IMR-90 (cell line): ENCODE measurements around the gene ASGR2. TPM values are rescaled to one million over a fixed set of nuclear protein-coding genes. Genes with fewer than 3 reads are reported as not detected.

ENCODE experiments used
- ATAC-seq: fragments of 200-7000 bp; cut with Tn5 transposase; 2 replicates; pipeline ENCODE4 v1.9.1; 2020; ENCODE audit warnings: low read depth, mild to moderate bottlenecking, moderate library complexity
- BruUV-seq: library from RNA; stranded (reverse); fragments of 400-500 nt; replicated peaks from 2 replicates; lab custom pipeline; 2021; lab: Mats Ljungman, UMichigan
- CTCF ChIA-PET: fragments of 300-600 bp; formaldehyde crosslinking; extraction: SDS; loops from one replicate; lab custom pipeline; 2021; ENCODE audit warnings: antibody characterized with exemption; lab: Yijun Ruan, JAX
- POLR2A ChIA-PET: fragments of 300-600 bp; sonication (Branson Sonifier 250); formaldehyde crosslinking; loops from one replicate; lab custom pipeline; 2022; ENCODE audit warnings: antibody characterized with exemption; ENCODE audit not compliant: unreplicated experiment; lab: Charles Lee
- DNase-seq: peaks from one replicate; pipeline ENCODE4 v3.0.0; 2013
- H2AFZ ChIP-seq: replicated peaks from 2 replicates; pipeline ENCODE3; 2013; ENCODE audit warnings: low read length, mild to moderate bottlenecking; ENCODE audit not compliant: poor library complexity
- H2AK5ac ChIP-seq: 2 replicates; pipeline ENCODE4 v1.6.1; 2013; ENCODE audit warnings: low read depth, low read length, inconsistent platforms
- H2AK9ac ChIP-seq: replicated peaks from 2 replicates; pipeline ENCODE3; 2013; ENCODE audit warnings: mild to moderate bottlenecking, low read depth, low read length, moderate library complexity; ENCODE audit not compliant: poor library complexity
- H2BK120ac ChIP-seq: 2 replicates; pipeline ENCODE4 v1.6.1; 2013; ENCODE audit warnings: low read depth, low read length, inconsistent platforms
- H2BK15ac ChIP-seq: 3 replicates; pipeline ENCODE4 v1.6.1; 2013; ENCODE audit warnings: low read depth, low read length, inconsistent platforms
- H2BK20ac ChIP-seq: 2 replicates; pipeline ENCODE4 v1.6.1; 2013; ENCODE audit warnings: low read depth, mild to moderate bottlenecking, inconsistent platforms, low read length, moderate library complexity
- H2BK5ac ChIP-seq: 2 replicates; pipeline ENCODE4 v1.6.1; 2013; ENCODE audit warnings: mild to moderate bottlenecking, low read depth, low read length, inconsistent platforms; ENCODE audit not compliant: poor library complexity, severe bottlenecking
- H3K14ac ChIP-seq: replicated peaks from 2 replicates; pipeline ENCODE4 v1.6.1; 2013; ENCODE audit warnings: low read depth, low read length, inconsistent platforms
- H3K18ac ChIP-seq: 2 replicates; pipeline ENCODE4 v1.6.1; 2013; ENCODE audit warnings: low read depth, low read length, control low read depth
- H3K23ac ChIP-seq: 2 replicates; pipeline ENCODE4 v1.6.1; 2013; ENCODE audit warnings: low read depth, low read length, inconsistent platforms
- H3K27ac ChIP-seq: 2 replicates; pipeline ENCODE4 v1.5.1; 2013; ENCODE audit warnings: mild to moderate bottlenecking, control low read depth, low read length; ENCODE audit not compliant: insufficient read depth
- H3K27me3 ChIP-seq: 2 replicates; pipeline ENCODE4 v1.6.1; 2013; ENCODE audit warnings: low read length; ENCODE audit not compliant: control insufficient read depth, insufficient read depth
- H3K36me3 ChIP-seq: 2 replicates; pipeline ENCODE4 v1.6.1; 2013; ENCODE audit warnings: low read length, mixed read lengths; ENCODE audit not compliant: control insufficient read depth, insufficient read depth
- H3K4ac ChIP-seq: 2 replicates; pipeline ENCODE4 v1.6.1; 2013; ENCODE audit warnings: low read depth, low read length, inconsistent platforms
- H3K4me1 ChIP-seq: 2 replicates; pipeline ENCODE4 v1.6.1; 2013; ENCODE audit warnings: low read length, mixed read lengths; ENCODE audit not compliant: control insufficient read depth, insufficient read depth
- H3K4me2 ChIP-seq: 2 replicates; pipeline ENCODE4 v1.6.1; 2013; ENCODE audit warnings: low read depth, mild to moderate bottlenecking, control low read depth, low read length, moderate library complexity
- H3K4me3 ChIP-seq: 2 replicates; pipeline ENCODE4 v1.5.1; 2013; ENCODE audit warnings: low read depth, mild to moderate bottlenecking, control low read depth, low read length, moderate library complexity; ENCODE audit not compliant: insufficient read depth
- H3K56ac ChIP-seq: 2 replicates; pipeline ENCODE4 v1.6.1; 2013; ENCODE audit warnings: low read length, inconsistent platforms; ENCODE audit not compliant: insufficient read depth; ENCODE audit errors: extremely low read depth
- H3K79me1 ChIP-seq, 2 experiments: 2 replicates each; pipeline ENCODE4 v1.6.1; 2013; ENCODE audit warnings: low read length in 2 of 2, inconsistent platforms in 1 of 2, low read depth in 1 of 2
- H3K9ac ChIP-seq: 2 replicates; pipeline ENCODE4 v1.6.1; 2013; ENCODE audit warnings: low read depth, low read length, control low read depth
- H3K9me1 ChIP-seq: 2 replicates; pipeline ENCODE4 v1.6.1; 2013; ENCODE audit warnings: low read length, inconsistent platforms; ENCODE audit not compliant: insufficient read depth
- H3K9me3 ChIP-seq: 2 replicates; pipeline ENCODE4 v1.6.1; 2013; ENCODE audit warnings: low read length; ENCODE audit not compliant: control insufficient read depth, insufficient read depth
- H4K20me1 ChIP-seq: 2 replicates; pipeline ENCODE4 v1.6.1; 2013; ENCODE audit warnings: low read length, inconsistent platforms; ENCODE audit not compliant: insufficient read depth
- H4K5ac ChIP-seq: 2 replicates; pipeline ENCODE4 v1.6.1; 2013; ENCODE audit warnings: mild to moderate bottlenecking, low read depth, low read length, control low read depth
- H4K8ac ChIP-seq, 2 experiments: 2 replicates each; pipeline ENCODE4 v1.6.1; 2013; ENCODE audit warnings: low read depth in 2 of 2, low read length in 2 of 2, control low read depth in 1 of 2, inconsistent platforms in 1 of 2
- H4K91ac ChIP-seq: 2 replicates; pipeline ENCODE4 v1.6.1; 2013; ENCODE audit warnings: low read depth, low read length, inconsistent platforms; ENCODE audit not compliant: insufficient read depth
- ELK1 ChIP-seq: fragments of 150-350 bp; IDR thresholded peaks from 2 replicates; pipeline ENCODE4 v1.6.1; 2016; ENCODE audit warnings: low read depth, mild to moderate bottlenecking, low read length, moderate library complexity, borderline replicate concordance
- WGBS, 2 experiments: methylation state at CpG; one replicate each; pipeline versions ENCODE4 v1.1.5 to v1.1.7; 2013; ENCODE audit warnings: missing lambda C conversion rate in 2 of 2; ENCODE audit not compliant: insufficient read length in 1 of 2; ENCODE audit errors: extremely low coverage in 2 of 2; 5-methylcytosine and 5-hydroxymethylcytosine counted together
- dilution Hi-C: fragments of 300-500 bp; cut with HindIII; formaldehyde crosslinking; loops from one replicate; pipeline ENCODE4 v1.14.3; 2018; ENCODE audit warnings: low sequenced_read_pairs; ENCODE audit not compliant: unreplicated experiment
- in situ Hi-C: fragments of 300-500 bp; cut with MboI; formaldehyde crosslinking; loops from 3 replicates; pipeline ENCODE4 v1.14.3; 2019; ENCODE audit warnings: low sequenced_read_pairs, inconsistent platforms, mixed read lengths
- intact Hi-C: fragments of 100-400 bp; cut with micrococcal nuclease; formaldehyde crosslinking; loops from 2 replicates; pipeline ENCODE4 v1.10.0; 2022
- polyA plus RNA-seq, 3 experiments: library from polyadenylated mRNA; depleted of rRNA; stranded (reverse); fragments of >200 nt; gene quantifications; 2 replicates each; pipeline ENCODE4 v1.2.3, GENCODE V29; 2012; ENCODE audit warnings: low replicate concordance in 1 of 3
- total RNA-seq: library from RNA; depleted of rRNA; stranded (reverse); fragments of >200 nt; gene quantifications from 2 replicates; pipeline ENCODE4 v1.2.3, GENCODE V29; 2012

The ASGR2 gene
- total and polyA plus RNA-seq, 2 of the 4 experiments (the other 2 are of a cell fraction): not detected

- in situ Hi-C loops (no loop called here), intact Hi-C loops (no loop called here), dilution Hi-C loops (no loop called here)
- Histone ChIP-seq H3K18ac (no peak overlapping the region), H4K20me1 (no peaks in the 10 kb centered on the region; the same call in 1 of the 2 replicates), H3K79me1 (no peaks in the 10 kb centered on the region), H3K27me3 (peaks cover 27% of the 10 kb centered on the region), H3K4me3 (no peak overlapping the region), H3K4me2 (no peak overlapping the region), H3K36me3 (no peaks in the 10 kb centered on the region), H4K8ac (no peak overlapping the region), H3K23ac (no peak overlapping the region), H2AFZ (no peak overlapping the region), H3K9ac (no peak overlapping the region), H2BK15ac (no peak overlapping the region), H2BK5ac (no peak overlapping the region), H2AK9ac (no peak overlapping the region), H3K14ac (no peak overlapping the region), H4K91ac (no peak overlapping the region), H2AK5ac (no peak overlapping the region), H4K5ac (no peak overlapping the region), H2BK20ac (no peak overlapping the region), H3K9me3 (no peaks in the 10 kb centered on the region), H3K4ac (no peak overlapping the region), H2BK120ac (no peak overlapping the region), H3K27ac (no peak overlapping the region), H3K56ac (no peak overlapping the region), H3K4me1 (no peaks in the 10 kb centered on the region), H3K9me1 (no peaks in the 10 kb centered on the region)
- ChIA-PET CTCF (no interaction called here), POLR2A (no interaction called here)
- no peak for TF ChIP-seq ELK1
- WGBS, 2 experiments: no CpG with 5 or more reads among the region's 4 CpGs
- DNase-seq (no peak), ATAC-seq (no peak)
- no TSS peak for BruUV-seq
Measured at GRCh38 chr17:7123844-7124243, 9.2 kb upstream of the ASGR2 start.
